Measurements from ENCODE around the gene TXNDC11.

- TF ChIP-seq POLR2A (IDR thresholded peaks at IDR 0.05) = no peak
- TF ChIP-seq CTCF (IDR thresholded peaks at IDR 0.05) = no peak
- TF ChIP-seq POLR2AphosphoS5 (IDR thresholded peaks at IDR 0.05) = peak in 1 of 3 donors; percentile 32
These were observed 110.2 kb downstream of the TXNDC11 start for GRCh38 chr16:11632455-11632939.

Data from breast epithelium (tissue), 3 donors.